ENCODE data around the gene GATAD2B.

Gene GATAD2B

GRCh38 chr1:153776845-153777370 lies 145.9 kb downstream of the GATAD2B start:
- no peak for TF ChIP-seq CTCF (IDR thresholded peaks at IDR 0.05; ENCODE audit: insufficient read depth, low read length, missing control alignments)
- ChIA-PET POLR2A (no interaction called here), CTCF (interaction anchor here (0.5 to 2.1 kb wide), 2 partner anchors 128 to 210 kb away, joined by 3 to 15 read pairs; partner anchors contain the start of gene RAB13)
- H3K4me3 ChIP-seq (ENCODE audit: low read depth, low read length) = no peak overlapping the region
- no peak for DNase-seq (ENCODE audit: low read depth, low spot score)

GRCh38 chr1:153776352-153776751 lies 146.4 kb downstream of the GATAD2B start:
- H3K4me3 ChIP-seq (ENCODE audit: low read depth, low read length) = peak overlapping the region; percentile 64
- no peak for TF ChIP-seq CTCF (IDR thresholded peaks at IDR 0.05; ENCODE audit: insufficient read depth, low read length, missing control alignments)
- ChIA-PET CTCF (interaction anchor here (0.5 to 2.1 kb wide), 3 partner anchors 99 to 210 kb away, joined by 3 to 15 read pairs (median 3); partner anchors contain the start of gene RAB13), POLR2A (no interaction called here)
- DNase-seq (ENCODE audit: low read depth, low spot score) = no peak

GRCh38 chr1:153775458-153776327 lies 147.1 kb downstream of the GATAD2B start:
- POLR2A ChIA-PET = interaction anchor here (0.5 to 1.3 kb wide), 4 partner anchors 8 to 215 kb away, joined by 3 to 4 read pairs (median 4); partner anchors contain the start of gene RPS27
- CTCF ChIA-PET = interaction anchor here (0.6 to 2.1 kb wide), 5 partner anchors 8 to 211 kb away, joined by 3 to 15 read pairs (median 4); partner anchors contain the start of gene RAB13
- TF ChIP-seq CTCF (IDR thresholded peaks at IDR 0.05; ENCODE audit: insufficient read depth, low read length, missing control alignments) = no peak
- no peak for DNase-seq (ENCODE audit: low read depth, low spot score)
- H3K4me3 ChIP-seq (ENCODE audit: low read depth, low read length) = peak overlapping the region; percentile 64

GRCh38 chr1:153774780-153775457 lies 147.9 kb downstream of the GATAD2B start, which contains the start of gene SLC27A3:
SLC27A3 (plus strand) TSS chr1:153775407; CDS start chr1:153775498, 91 bp downstream.
- ChIA-PET POLR2A (interaction anchor here (1.0 to 1.3 kb wide), 3 partner anchors 9 to 215 kb away, joined by 3 to 4 read pairs (median 4); partner anchors contain the start of gene RPS27), CTCF (interaction anchor here (0.8 to 2.6 kb wide), 5 partner anchors 8 to 212 kb away, joined by 3 to 15 read pairs (median 4); partner anchors contain the start of gene RAB13)
- DNase-seq (ENCODE audit: low read depth, low spot score) = no peak
- H3K4me3 ChIP-seq (ENCODE audit: low read depth, low read length) = peak within 1 kb of the TSS; percentile 64
- TF ChIP-seq CTCF (IDR thresholded peaks at IDR 0.05; ENCODE audit: insufficient read depth, low read length, missing control alignments) = no peak

- TF ChIP-seq CTCF (IDR thresholded peaks at IDR 0.05; ENCODE audit: insufficient read depth, low read length, missing control alignments) = no peak
- no peak for DNase-seq (ENCODE audit: low read depth, low spot score)
- ChIA-PET POLR2A (no interaction called here), CTCF (interaction anchor here (2.6 kb wide), 1 partner anchor 10 kb away, joined by 10 read pairs; no protein-coding TSS in a partner anchor)
- no peak overlapping the region for H3K4me3 ChIP-seq (ENCODE audit: low read depth, low read length)
Observed at GRCh38 chr1:153774026-153774595, 148.7 kb downstream of the GATAD2B start.

Measured in AG04449 (cell line).